ENCODE data around the gene MASP2. TPM values are rescaled to one million over a fixed set of nuclear protein-coding genes. Genes with fewer than 3 reads are reported as not detected.

MASP2 gene
- total and polyA plus RNA-seq, 9 of the 15 experiments (the other 6 are each of a cell fraction or from before 2014, with no cell fraction given) = 0.01 to 0.23 (median 0.06) TPM; not detected in 3

DNA sequence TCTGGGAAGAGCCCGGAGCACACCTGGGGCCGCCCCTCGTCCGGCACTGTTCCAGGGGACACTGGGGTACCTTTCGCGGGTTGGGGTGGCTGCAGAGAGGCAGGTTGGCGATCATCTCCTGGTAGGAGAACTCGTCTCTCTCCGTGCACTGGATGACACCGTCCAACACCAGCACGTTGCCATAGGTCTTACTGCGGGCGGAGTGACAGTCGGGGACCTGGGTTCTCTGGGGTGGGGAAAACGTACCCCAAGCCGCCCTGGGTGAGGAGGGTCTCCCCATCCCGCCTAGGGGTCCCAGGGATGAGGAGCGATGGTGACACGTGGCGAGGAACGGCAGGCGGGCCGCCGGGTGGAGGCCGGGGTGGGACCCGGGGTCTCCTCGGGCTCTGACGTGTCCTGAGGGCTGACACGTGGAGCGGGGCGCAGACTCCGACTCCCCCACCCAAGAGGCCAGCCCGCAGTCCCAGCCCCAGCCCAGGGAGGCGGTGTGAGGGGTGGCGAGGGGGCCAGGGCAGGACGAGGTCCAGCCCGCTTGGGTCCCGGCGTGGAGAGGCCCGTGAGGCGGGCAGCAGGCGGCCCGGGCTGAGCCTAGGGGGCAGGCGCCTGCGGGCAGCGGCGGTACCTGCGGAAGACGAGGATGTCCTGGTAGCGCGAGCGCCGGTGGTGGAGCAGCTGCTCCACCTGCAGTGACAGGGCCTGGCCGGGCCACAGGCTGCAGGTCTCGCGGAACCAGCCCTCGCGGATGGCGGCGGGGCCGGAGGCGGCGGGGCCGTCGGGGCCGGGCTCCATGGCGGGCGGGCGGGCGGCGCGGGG lies 12.3 kb upstream of the MASP2 start (continued):
- no peak for TF ChIP-seq ZNF282 (CRISPR knock-in tag; IDR thresholded peaks at IDR 0.05)
- no peak; the same call in 1 of the 2 replicates for TF ChIP-seq HNRNPL (IDR thresholded peaks at IDR 0.05; ENCODE audit: low read depth, low read length)
- no peak for TF ChIP-seq TSC22D4 (tag; IDR thresholded peaks at IDR 0.05)
- no peak for TF ChIP-seq ZNF830 (CRISPR knock-in tag; IDR thresholded peaks at IDR 0.05)
- no peak for TF ChIP-seq STAT5B (CRISPR knock-in tag; IDR thresholded peaks at IDR 0.05)
- TF ChIP-seq NFYB (IDR thresholded peaks at IDR 0.05; ENCODE audit: extremely low read depth, insufficient read length) = no peak
- TF ChIP-seq DACH1 (IDR thresholded peaks at IDR 0.05; ENCODE audit: partially characterized antibody) = no peak
- TF ChIP-seq EZH2 (IDR thresholded peaks at IDR 0.05; ENCODE audit: borderline replicate concordance, low read depth, low read length) = no peak
- no peak for TF ChIP-seq ZNF253 (CRISPR knock-in tag; conservative IDR thresholded peaks at IDR 0.05)
- TF ChIP-seq ZBTB49 (CRISPR knock-in tag; IDR thresholded peaks at IDR 0.05; ENCODE audit: borderline replicate concordance) = no peak
- no peak for TF ChIP-seq HDAC8 (tag; IDR thresholded peaks at IDR 0.05)
- TF ChIP-seq ZNF12 (CRISPR knock-in tag; IDR thresholded peaks at IDR 0.05) = no peak
- TF ChIP-seq ZKSCAN3 (CRISPR knock-in tag; IDR thresholded peaks at IDR 0.05) = no peak
- no peak for TF ChIP-seq SIRT6 (IDR thresholded peaks at IDR 0.05; ENCODE audit: low read depth, low read length)
- no peak for TF ChIP-seq POLR3A (IDR thresholded peaks at IDR 0.05; ENCODE audit: borderline replicate concordance, extremely low read depth, insufficient read depth, insufficient read length)
- TF ChIP-seq ZNF76 (CRISPR knock-in tag; IDR thresholded peaks at IDR 0.05; ENCODE audit: borderline replicate concordance) = no peak
- no peak for TF ChIP-seq HDGF (IDR thresholded peaks at IDR 0.05)
- 0 out of 2 replicates have a peak, but pooled peaks have one; percentile 37 for TF ChIP-seq PML (IDR thresholded peaks at IDR 0.05; ENCODE audit: low read length)
- no peak for TF ChIP-seq KDM1A (IDR thresholded peaks at IDR 0.05)
- no peak for TF ChIP-seq HINFP (tag; conservative IDR thresholded peaks at IDR 0.05; ENCODE audit: low read depth)
- TF ChIP-seq CEBPG (CRISPR knock-in tag; IDR thresholded peaks at IDR 0.05) = peak; percentile 38; the same call in 1 of the 2 replicates
- no peak for TF ChIP-seq CEBPG (tag; conservative IDR thresholded peaks at IDR 0.05 in 1 of 2, IDR thresholded peaks at IDR 0.05 in 1 of 2)
- peak; percentile 72 for TF ChIP-seq RBFOX2 (IDR thresholded peaks at IDR 0.05; ENCODE audit: low read depth, low read length)
- TF ChIP-seq, protein P1, sequence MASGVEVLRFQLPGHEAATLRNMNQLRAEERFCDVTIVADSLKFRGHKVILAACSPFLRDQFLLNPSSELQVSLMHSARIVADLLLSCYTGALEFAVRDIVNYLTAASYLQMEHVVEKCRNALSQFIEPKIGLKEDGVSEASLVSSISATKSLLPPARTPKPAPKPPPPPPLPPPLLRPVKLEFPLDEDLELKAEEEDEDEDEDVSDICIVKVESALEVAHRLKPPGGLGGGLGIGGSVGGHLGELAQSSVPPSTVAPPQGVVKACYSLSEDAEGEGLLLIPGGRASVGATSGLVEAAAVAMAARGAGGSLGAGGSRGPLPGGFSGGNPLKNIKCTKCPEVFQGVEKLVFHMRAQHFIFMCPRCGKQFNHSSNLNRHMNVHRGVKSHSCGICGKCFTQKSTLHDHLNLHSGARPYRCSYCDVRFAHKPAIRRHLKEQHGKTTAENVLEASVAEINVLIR (CRISPR knock-in tag; IDR thresholded peaks at IDR 0.05) = no peak
- peak; percentile 83 for TF ChIP-seq POLR2G (IDR thresholded peaks at IDR 0.05; ENCODE audit: low read depth, low read length)
